C4-2B (cell line): ENCODE data around the gene IQCK.

Experiments
- H3K27ac ChIP-seq: fragments of 450-650 bp; 2 replicates; pipeline ENCODE4 v1.5.1; 2017
- ZFX ChIP-seq: fragments of 450-650 bp; IDR thresholded peaks from 2 replicates; pipeline ENCODE4 v1.6.1; 2017
- TF ChIP-seq, protein P1 (sequence below): fragments of 450-650 bp; conservative IDR thresholded peaks from 2 replicates; pipeline ENCODE4 v1.5.1; 2017; ENCODE audit warnings: mild to moderate bottlenecking

IQCK gene

DNA sequence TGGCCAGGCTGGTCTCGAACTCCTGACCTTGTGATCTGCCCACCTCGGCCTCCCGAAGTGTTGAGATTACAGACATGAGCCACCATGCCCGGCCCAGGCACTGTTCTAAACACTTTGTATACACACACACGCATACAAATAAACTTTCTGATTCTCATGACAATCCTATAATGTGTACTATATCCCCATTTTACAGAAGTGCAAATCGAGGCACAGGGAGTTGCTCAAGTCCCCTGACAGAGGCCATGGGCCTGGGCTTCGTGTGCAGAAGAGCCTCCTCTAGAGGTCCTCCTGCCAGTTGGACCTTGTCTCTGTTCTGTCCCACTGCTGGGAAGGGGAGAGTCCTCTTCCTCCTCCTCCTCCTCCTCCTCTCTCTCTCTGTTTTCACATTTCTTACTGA is 176.5 kb downstream of the IQCK start:
- no peak for TF ChIP-seq ZFX
- TF ChIP-seq, protein P1, sequence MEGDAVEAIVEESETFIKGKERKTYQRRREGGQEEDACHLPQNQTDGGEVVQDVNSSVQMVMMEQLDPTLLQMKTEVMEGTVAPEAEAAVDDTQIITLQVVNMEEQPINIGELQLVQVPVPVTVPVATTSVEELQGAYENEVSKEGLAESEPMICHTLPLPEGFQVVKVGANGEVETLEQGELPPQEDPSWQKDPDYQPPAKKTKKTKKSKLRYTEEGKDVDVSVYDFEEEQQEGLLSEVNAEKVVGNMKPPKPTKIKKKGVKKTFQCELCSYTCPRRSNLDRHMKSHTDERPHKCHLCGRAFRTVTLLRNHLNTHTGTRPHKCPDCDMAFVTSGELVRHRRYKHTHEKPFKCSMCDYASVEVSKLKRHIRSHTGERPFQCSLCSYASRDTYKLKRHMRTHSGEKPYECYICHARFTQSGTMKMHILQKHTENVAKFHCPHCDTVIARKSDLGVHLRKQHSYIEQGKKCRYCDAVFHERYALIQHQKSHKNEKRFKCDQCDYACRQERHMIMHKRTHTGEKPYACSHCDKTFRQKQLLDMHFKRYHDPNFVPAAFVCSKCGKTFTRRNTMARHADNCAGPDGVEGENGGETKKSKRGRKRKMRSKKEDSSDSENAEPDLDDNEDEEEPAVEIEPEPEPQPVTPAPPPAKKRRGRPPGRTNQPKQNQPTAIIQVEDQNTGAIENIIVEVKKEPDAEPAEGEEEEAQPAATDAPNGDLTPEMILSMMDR = no peak

GRCh38 chr16:19896951-19897350 is 178.9 kb downstream of the IQCK start:
- TF ChIP-seq, protein P1 = no peak
- no peak for TF ChIP-seq ZFX
- H3K27ac ChIP-seq = no peak overlapping the region

More for the DNA sequence above, 176.5 kb downstream of the IQCK start:
- H3K27ac ChIP-seq = no peak overlapping the region

GRCh38 chr16:19898166-19898565 is 180.1 kb downstream of the IQCK start:
- no peak for TF ChIP-seq ZFX
- TF ChIP-seq, protein P1 = no peak
- no peak overlapping the region for H3K27ac ChIP-seq

DNA sequence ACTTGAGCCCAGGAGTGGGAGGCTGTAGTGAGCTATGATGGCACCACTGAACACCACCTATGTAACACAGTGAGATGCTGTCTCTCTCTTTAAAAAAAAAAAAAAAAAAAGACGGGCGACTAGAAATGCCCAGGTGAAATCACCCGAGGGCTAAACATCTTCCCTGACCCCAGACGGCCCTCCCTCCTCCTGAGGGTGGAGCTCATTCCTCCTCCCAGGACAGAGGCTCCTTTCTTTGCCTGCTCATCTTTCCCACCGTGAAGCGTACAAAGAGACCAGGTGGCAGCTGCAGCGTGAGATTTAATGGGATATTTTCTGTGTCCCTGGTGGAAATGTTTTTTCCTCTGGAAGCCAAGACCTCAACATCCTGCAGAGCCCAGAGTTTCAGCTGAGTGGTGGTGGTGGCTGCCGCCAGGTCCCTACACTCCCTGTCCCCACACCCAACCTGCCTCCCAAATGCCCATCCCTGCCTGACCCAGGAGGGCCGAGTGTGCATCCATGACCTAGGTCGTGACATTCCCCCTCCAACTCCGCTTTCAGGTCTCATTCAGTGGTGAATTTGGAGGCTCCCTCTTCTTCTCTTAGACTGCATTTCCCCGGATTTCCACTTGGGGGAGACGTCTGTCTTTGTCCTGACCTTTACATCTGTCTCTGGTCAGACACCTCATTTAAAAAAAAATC is 181.0 kb downstream of the IQCK start:
- no peak overlapping the region for H3K27ac ChIP-seq
- no peak for TF ChIP-seq ZFX
- TF ChIP-seq, protein P1 = peak; percentile 90

DNA sequence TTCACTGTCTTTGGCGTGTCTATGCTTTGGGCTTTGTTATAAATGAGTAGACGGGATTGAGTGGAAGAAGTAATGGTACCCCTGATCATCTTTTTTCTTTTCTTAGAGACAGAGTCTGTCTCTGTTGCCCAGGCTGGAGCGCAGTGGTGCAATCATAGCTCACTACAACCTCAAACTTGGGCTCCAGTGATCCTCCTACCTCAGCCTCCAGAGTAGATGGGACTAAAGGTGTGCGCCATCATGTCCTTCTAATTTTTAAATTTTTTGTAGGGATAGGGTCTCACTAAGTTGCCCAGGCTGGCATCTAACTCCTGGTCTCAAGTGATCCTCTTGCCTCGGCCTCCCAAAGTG is 181.5 kb downstream of the IQCK start:
- no peak overlapping the region for H3K27ac ChIP-seq
- TF ChIP-seq ZFX = no peak
- TF ChIP-seq, protein P1 = peak; percentile 72

DNA sequence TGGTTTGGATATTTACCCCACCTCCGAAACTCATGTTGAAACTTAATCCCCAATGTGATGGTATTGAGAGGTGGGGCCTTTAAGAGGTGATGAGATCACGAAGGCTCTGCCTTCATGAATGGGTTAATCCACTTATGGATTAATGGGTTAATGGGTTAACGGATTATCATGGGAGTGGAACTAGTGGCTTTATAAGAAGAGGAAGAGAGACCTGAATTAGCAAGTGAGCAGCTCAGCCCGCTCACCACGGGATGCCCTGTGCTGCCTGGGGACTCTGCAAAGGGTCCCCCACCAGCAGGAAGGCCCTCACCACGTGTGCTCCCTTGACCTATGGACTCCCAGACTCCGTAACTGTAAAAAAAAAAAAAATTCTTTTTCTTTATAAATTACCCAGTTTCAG is 183.1 kb downstream of the IQCK start:
- no peak overlapping the region for H3K27ac ChIP-seq
- TF ChIP-seq, protein P1 = no peak
- no peak for TF ChIP-seq ZFX

- H3K27ac ChIP-seq = no peak overlapping the region
- TF ChIP-seq, protein P1 = peak; percentile 95
- no peak for TF ChIP-seq ZFX
Observed at GRCh38 chr16:19907161-19907992, 189.3 kb downstream of the IQCK start.
